GM21576 (cell line): Measurements from ENCODE around the gene PDE2A.

Experiments
- ATAC-seq: cut with Tn5 transposase; IDR thresholded peaks from one replicate; pipeline ENCODE4 v1.9.1; 2021; ENCODE audit warnings: mild to moderate bottlenecking, moderate library complexity; ENCODE audit not compliant: unreplicated experiment

The PDE2A gene

GRCh38 chr11:72704783-72705265 lies 30.6 kb upstream of the PDE2A start:
- ATAC-seq: no peak

- no peak for ATAC-seq
Measured at GRCh38 chr11:72704028-72704782, 30.0 kb upstream of the PDE2A start.

GRCh38 chr11:72703267-72704008 lies 29.2 kb upstream of the PDE2A start:
- no peak for ATAC-seq

- ATAC-seq: no peak
Measured at GRCh38 chr11:72702577-72703241, 28.5 kb upstream of the PDE2A start.

- no peak for ATAC-seq
Measured at GRCh38 chr11:72702096-72702495, 27.9 kb upstream of the PDE2A start.

- no peak for ATAC-seq
Measured at GRCh38 chr11:72701466-72701865, 27.2 kb upstream of the PDE2A start.

- ATAC-seq: no peak
Measured at GRCh38 chr11:72700146-72700545, 25.9 kb upstream of the PDE2A start.

- ATAC-seq: no peak
Measured at GRCh38 chr11:72697814-72698213, 23.6 kb upstream of the PDE2A start.

GRCh38 chr11:72696866-72697700 lies 22.9 kb upstream of the PDE2A start:
- no peak for ATAC-seq

- ATAC-seq: no peak
Measured at GRCh38 chr11:72695354-72695753, 21.1 kb upstream of the PDE2A start.

GRCh38 chr11:72693271-72693968 lies 19.2 kb upstream of the PDE2A start:
- ATAC-seq: no peak

- no peak for ATAC-seq
Measured at GRCh38 chr11:72692498-72693237, 18.4 kb upstream of the PDE2A start.

- no peak for ATAC-seq
Measured at GRCh38 chr11:72690166-72690565, 15.9 kb upstream of the PDE2A start.

- ATAC-seq: no peak
Measured at GRCh38 chr11:72688929-72689328, 14.7 kb upstream of the PDE2A start.

- ATAC-seq: no peak
Measured at GRCh38 chr11:72688486-72688885, 14.3 kb upstream of the PDE2A start.

GRCh38 chr11:72687326-72687725 lies 13.1 kb upstream of the PDE2A start:
- ATAC-seq: no peak

GRCh38 chr11:72686639-72687220 lies 12.5 kb upstream of the PDE2A start:
- ATAC-seq: no peak

- ATAC-seq: no peak
Measured at GRCh38 chr11:72685560-72686480, 11.6 kb upstream of the PDE2A start.
